Measurements from ENCODE around the gene PEX26.

- TF ChIP-seq CTCF (IDR thresholded peaks at IDR 0.05) (no peak), POLR2A (IDR thresholded peaks at IDR 0.05) (no peak)
Measured at GRCh38 chr22:18029686-18030267, 48.0 kb upstream of the PEX26 start.

Data from lower leg skin (tissue), 3 donors.